Brain microvascular endothelial cell (primary cell): ENCODE measurements around the gene LGI2.

Experiments used
- DNase-seq: peaks from one replicate; pipeline ENCODE4 v3.0.0-alpha.2; 2020
- H3K27ac ChIP-seq: fragments of 250-450 bp; sonication (Bioruptor Pico); 2 replicates; pipeline ENCODE4 v1.5.1; 2020; ENCODE audit warnings: mild to moderate bottlenecking, moderate library complexity
- H3K27me3 ChIP-seq: fragments of 250-450 bp; sonication (Bioruptor Pico); replicated peaks from 2 replicates; pipeline ENCODE4 v1.5.1; 2020; ENCODE audit warnings: mild to moderate bottlenecking
- H3K36me3 ChIP-seq: fragments of 250-450 bp; sonication (Bioruptor Pico); replicated peaks from 2 replicates; pipeline ENCODE4 v1.5.1; 2020; ENCODE audit warnings: mild to moderate bottlenecking
- H3K4me3 ChIP-seq: 2 replicates; pipeline ENCODE4 v1.5.1; 2011; ENCODE audit warnings: low read depth, mild to moderate bottlenecking, control low read depth, low read length, moderate library complexity
- in situ Hi-C: cut with HindIII; loops from 2 replicates; pipeline ENCODE4 v1.10.0; 2017; ENCODE audit warnings: low sequenced_read_pairs, low pct_ligation_motif_present
- TF ChIP-seq, protein P1 (sequence below): IDR thresholded peaks from 2 replicates; pipeline ENCODE4 v1.5.1; 2011; ENCODE audit warnings: low read depth, mild to moderate bottlenecking, moderate library complexity, low read length, control low read depth, inconsistent platforms; ENCODE audit errors: missing control alignments

The LGI2 gene, protein sequence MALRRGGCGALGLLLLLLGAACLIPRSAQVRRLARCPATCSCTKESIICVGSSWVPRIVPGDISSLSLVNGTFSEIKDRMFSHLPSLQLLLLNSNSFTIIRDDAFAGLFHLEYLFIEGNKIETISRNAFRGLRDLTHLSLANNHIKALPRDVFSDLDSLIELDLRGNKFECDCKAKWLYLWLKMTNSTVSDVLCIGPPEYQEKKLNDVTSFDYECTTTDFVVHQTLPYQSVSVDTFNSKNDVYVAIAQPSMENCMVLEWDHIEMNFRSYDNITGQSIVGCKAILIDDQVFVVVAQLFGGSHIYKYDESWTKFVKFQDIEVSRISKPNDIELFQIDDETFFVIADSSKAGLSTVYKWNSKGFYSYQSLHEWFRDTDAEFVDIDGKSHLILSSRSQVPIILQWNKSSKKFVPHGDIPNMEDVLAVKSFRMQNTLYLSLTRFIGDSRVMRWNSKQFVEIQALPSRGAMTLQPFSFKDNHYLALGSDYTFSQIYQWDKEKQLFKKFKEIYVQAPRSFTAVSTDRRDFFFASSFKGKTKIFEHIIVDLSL

DNA sequence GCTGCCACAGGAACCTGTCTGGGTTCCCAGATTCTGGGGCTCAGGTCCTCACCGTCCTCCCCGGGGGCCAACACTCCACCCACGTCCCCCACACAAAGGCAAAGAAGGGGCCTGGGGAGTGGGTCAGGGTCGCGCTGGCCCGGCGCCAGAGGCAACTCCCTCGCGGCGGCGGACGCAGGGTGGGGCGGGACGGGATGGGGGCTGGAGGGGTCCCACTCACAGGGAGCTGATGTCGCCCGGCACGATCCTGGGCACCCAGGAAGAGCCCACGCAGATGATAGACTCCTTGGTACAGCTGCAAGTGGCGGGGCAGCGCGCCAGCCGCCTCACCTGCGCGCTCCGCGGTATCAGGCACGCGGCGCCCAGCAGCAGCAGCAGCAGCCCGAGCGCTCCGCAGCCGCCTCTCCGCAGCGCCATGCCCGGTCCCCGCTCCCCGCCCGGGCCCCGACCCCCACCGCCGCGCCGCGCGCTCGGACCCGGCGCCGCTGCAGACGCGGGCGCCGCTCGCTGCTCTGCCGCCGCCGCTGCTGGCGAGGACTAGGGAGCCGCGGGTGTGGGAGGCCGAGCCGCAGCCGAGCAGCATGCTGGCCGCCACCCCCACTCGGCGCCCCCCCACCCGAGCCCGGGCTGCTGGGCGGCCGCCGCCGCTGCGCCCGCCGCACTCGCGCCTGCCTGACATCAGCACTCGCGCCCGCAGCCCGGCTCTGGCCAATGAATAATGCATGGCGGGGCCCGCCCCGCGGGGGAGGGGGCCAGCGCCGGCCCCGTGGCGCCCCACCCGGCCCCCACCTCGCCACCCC lies at the start of gene LGI2:
TSS of gene LGI2 (minus strand) at position 670 of the 800 bp plus-strand sequence. CDS start at position 417, 253 bp downstream.
- no peak for DNase-seq
- H3K27ac ChIP-seq = no peak within 1 kb of the TSS
- peaks cover 56% of the 10 kb centered on the region for H3K27me3 ChIP-seq
- no peaks in the 10 kb centered on the region for H3K36me3 ChIP-seq
- in situ Hi-C loops = no loop called here
- peak within 1 kb of the TSS; percentile 42 for H3K4me3 ChIP-seq
- TF ChIP-seq, protein P1, sequence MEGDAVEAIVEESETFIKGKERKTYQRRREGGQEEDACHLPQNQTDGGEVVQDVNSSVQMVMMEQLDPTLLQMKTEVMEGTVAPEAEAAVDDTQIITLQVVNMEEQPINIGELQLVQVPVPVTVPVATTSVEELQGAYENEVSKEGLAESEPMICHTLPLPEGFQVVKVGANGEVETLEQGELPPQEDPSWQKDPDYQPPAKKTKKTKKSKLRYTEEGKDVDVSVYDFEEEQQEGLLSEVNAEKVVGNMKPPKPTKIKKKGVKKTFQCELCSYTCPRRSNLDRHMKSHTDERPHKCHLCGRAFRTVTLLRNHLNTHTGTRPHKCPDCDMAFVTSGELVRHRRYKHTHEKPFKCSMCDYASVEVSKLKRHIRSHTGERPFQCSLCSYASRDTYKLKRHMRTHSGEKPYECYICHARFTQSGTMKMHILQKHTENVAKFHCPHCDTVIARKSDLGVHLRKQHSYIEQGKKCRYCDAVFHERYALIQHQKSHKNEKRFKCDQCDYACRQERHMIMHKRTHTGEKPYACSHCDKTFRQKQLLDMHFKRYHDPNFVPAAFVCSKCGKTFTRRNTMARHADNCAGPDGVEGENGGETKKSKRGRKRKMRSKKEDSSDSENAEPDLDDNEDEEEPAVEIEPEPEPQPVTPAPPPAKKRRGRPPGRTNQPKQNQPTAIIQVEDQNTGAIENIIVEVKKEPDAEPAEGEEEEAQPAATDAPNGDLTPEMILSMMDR = no peak

DNA sequence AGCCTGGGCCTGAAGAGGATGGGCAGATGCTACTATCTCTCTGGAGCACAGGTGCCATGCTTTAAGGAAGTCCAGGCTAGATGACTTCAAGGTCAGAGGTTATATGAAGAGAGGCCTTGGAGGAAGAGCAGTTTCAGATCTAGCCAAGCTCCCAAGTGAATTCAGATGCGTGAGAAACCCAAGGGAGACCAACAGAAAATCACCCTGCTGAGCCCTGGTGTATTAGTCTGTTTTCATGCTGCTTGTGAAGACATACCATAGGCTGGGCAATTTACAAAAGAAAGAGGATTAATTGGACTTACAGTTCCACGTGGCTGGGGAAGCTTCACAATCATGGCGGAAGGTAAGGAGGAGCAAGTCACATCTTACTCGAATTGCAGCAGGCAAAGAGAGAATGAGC lies 47.8 kb upstream of the LGI2 start:
- Histone ChIP-seq H3K36me3 (no peaks in the 10 kb centered on the region), H3K4me3 (no peak overlapping the region), H3K27me3 (peaks cover 2% of the 10 kb centered on the region), H3K27ac (no peak overlapping the region)
- in situ Hi-C loops = no loop called here
- TF ChIP-seq, protein P1 = no peak
- no peak for DNase-seq

DNA sequence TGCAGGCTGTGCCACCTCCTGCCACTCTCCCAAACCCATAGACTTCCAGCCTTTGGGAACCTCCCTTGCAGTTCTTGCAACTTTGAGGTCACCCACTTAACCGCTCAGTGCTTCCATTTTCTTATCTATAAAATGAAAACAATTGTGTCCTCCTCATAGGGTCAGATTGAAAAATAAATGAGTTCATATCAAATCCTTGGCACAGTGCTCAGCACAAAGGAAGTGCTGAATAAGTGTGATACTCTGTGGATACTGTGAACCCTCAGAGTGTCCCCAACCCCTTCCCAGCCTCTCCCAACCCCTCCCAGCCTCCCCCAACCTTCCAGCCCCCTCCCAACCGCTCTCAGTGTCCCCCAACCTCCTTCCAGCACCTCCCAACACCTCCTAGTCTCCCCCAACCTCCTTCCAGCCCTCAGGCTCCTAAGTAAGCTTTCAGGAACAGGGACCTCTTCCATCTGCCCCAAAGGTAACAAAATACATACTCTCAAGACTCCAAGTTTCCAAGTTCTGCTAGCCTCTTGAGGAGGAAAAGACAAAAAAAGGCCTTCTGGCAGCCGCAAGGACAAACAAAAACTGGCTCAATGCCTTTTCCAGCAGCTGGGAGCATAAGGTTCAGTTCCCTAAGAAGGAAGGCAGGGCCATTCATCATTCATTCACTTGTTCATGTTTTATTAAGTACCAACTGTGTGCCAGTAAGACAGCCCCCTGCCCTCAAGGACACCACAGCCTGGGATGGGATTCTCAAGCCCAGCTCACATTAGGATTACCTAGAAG lies 46.1 kb upstream of the LGI2 start:
- Histone ChIP-seq H3K36me3 (no peaks in the 10 kb centered on the region), H3K27me3 (peaks cover 2% of the 10 kb centered on the region), H3K4me3 (no peak overlapping the region), H3K27ac (no peak overlapping the region)
- no peak for DNase-seq
- TF ChIP-seq, protein P1 = no peak
- in situ Hi-C loops = no loop called here

DNA sequence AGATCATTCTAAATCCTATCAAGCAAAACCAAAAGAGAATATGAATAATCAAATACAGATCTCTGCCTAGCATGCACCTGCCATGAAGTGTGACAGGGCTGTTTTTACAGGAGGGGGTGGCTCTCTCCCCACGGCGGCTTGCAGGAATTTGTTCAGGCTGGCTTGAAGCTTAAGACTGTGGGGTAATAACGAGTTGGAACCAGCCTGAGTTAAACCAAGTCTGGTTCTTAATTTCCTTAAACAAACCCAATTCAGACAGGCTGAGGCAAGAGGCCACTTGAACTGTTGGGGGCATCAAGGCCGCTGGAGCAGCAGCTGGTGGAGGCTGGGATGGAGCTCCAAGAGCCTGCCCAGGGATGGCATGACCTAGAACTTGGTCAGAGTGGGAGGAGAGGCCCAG lies 45.1 kb upstream of the LGI2 start:
- no peak overlapping the region for H3K27ac ChIP-seq
- H3K27me3 ChIP-seq = peaks cover 2% of the 10 kb centered on the region
- no peaks in the 10 kb centered on the region for H3K36me3 ChIP-seq
- TF ChIP-seq, protein P1 = no peak
- in situ Hi-C loops = no loop called here
- DNase-seq = no peak
- no peak overlapping the region for H3K4me3 ChIP-seq

DNA sequence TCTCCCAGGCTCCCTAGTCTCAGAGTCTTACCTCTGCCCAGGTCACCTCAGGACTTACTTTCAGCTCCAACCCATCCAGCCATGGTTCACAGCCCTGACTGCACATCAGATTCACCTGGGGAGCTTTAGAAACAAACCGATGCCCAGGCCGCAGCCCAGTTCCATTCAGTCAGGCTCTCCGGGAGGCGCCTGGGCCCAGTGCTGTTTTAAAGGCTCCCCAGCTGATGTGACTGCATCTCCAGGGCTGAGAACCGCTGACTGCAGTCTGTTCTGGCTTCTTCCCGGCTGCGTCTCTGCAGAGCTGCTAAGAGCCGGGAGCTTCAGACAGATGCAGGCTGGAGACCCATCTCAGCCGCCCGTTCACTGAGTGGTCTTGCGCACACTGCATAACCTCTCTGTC lies 44.4 kb upstream of the LGI2 start:
- DNase-seq = no peak
- TF ChIP-seq, protein P1 = no peak
- Histone ChIP-seq H3K27ac (no peak overlapping the region), H3K27me3 (peaks cover 2% of the 10 kb centered on the region), H3K4me3 (no peak overlapping the region), H3K36me3 (no peaks in the 10 kb centered on the region)
- in situ Hi-C loops = no loop called here
